ENCODE measurements around the gene RERE. TPM values are rescaled to one million over a fixed set of nuclear protein-coding genes. Genes with fewer than 3 reads are reported as not detected.

RERE gene
- total and polyA plus RNA-seq, 12 donors: 33.4 to 146 (median 72.7) TPM

DNA sequence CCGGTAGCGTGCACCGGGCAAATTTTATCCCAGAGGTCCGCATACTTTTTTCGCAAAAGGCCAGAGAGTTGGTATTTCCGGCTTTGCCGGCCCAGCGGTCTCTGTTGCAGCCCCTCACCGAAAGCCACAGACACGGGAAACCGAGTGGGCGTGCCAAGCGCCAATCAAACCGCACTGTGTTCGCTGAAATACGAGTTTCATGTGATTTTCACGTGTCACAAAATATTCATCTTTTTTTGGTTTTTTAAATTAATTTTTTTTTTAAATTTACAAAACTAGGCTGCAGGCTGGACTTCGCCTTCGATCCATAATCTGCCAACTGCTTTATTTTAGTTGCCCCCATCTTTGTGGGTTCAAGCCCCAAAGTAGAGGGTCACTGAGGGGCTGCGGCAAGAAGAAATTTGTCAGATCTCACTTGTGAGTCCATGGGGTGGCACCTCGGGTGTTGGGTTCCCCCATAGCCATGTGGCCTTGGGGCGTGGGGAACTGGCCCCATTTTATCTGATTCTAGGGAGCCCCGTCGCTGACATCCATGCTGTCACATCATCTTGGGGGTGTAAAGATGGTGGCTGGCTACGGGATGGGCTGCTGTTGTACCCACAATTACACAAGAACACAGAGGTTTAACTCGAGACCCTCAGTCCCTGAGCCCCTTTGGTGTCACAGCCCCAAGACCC is 478.8 kb downstream of the RERE start:
- H3K4me3 ChIP-seq: no peak overlapping the region
- H3K27ac ChIP-seq: no peak overlapping the region
- intact Hi-C loops (cut with DNase I): no loop called here
- H3K36me3 ChIP-seq (replicated peaks in 1 of 2): no peaks in the 10 kb centered on the region
- H3K27me3 ChIP-seq: no peaks in the 10 kb centered on the region
- H3K9me3 ChIP-seq (replicated peaks in 1 of 3): no peaks in the 10 kb centered on the region
- no peak for TF ChIP-seq CTCF (IDR thresholded peaks at IDR 0.05)
- TF ChIP-seq POLR2A (IDR thresholded peaks at IDR 0.05): no peak
- no peak for DNase-seq
- 93 to 96% (median 94%) methylated on average over 18 to 26 of the region's 26 CpGs for WGBS, 4 donors
- H3K4me1 ChIP-seq (replicated peaks in 1 of 2): peaks cover 6 to 9% of the 10 kb centered on the region in 2 donors

- Histone ChIP-seq H3K9me3 (replicated peaks in 1 of 3) (no peaks in the 10 kb centered on the region), H3K27me3 (no peaks in the 10 kb centered on the region), H3K4me1 (replicated peaks in 1 of 2) (peaks cover 2% of the 10 kb centered on the region in 2 donors), H3K27ac (no peak overlapping the region), H3K4me3 (no peak overlapping the region), H3K36me3 (replicated peaks in 1 of 2) (no peaks in the 10 kb centered on the region)
- intact Hi-C loops (cut with DNase I): no loop called here
- WGBS, 4 donors: 94 to 98% (median 96%) methylated on average over 13 to 25 of the region's 25 CpGs
- no peak for DNase-seq
- no peak for TF ChIP-seq POLR2A (IDR thresholded peaks at IDR 0.05)
- TF ChIP-seq CTCF (IDR thresholded peaks at IDR 0.05): no peak
Measured at GRCh38 chr1:8337776-8338525, 479.5 kb downstream of the RERE start.

GRCh38 chr1:8335246-8335645 is 482.2 kb downstream of the RERE start:
- H3K4me3 ChIP-seq: no peak overlapping the region
- no peaks in the 10 kb centered on the region for H3K9me3 ChIP-seq (replicated peaks in 1 of 3)
- H3K27me3 ChIP-seq: no peaks in the 10 kb centered on the region
- no peak overlapping the region for H3K27ac ChIP-seq
- WGBS, 4 donors: 96 to 100% (median 97%) methylated on average over 3 to 27 of the region's 27 CpGs
- TF ChIP-seq POLR2A (IDR thresholded peaks at IDR 0.05) (no peak), CTCF (IDR thresholded peaks at IDR 0.05) (no peak)
- no peaks in the 10 kb centered on the region for H3K36me3 ChIP-seq (replicated peaks in 1 of 2)
- no peaks in the 10 kb centered on the region for H3K4me1 ChIP-seq (replicated peaks in 1 of 2)
- no peak for DNase-seq
- intact Hi-C loops (cut with DNase I): no loop called here

DNA sequence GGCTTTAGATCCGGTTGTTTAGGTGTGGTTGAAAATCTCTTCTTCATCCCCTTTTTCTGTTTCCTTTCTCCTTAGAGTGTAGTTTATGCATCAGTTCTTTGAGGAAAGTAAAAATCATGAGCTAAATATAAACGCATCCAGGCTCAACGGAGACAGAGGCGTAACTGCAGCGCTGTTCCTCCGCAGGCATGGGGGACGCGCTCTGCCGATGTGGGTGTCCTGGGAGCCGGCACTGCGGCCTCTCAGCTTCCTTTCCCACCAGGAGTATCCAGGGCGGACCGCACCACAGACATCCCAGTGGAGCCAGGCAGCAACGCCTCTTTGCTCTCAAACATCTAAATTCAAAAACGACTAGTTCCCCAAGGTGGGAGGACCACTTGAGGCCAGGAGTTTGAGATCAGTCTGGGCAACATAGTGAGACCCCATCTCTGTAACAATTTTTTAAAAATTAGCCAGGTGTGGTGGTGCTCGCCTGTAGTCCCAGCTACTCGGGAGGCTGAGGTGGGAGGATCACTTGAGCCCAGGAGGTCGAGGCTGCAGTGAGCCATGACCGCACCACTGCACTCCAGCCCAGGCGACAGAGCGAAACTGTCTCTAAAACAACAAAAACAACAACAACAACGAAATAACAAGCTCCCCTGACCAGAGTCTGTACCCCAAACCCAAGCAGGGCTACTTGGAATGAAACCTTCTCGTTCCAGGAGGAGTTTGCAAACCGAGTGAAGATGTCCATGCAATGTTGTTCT is 483.2 kb downstream of the RERE start:
- DNase-seq: no peak
- intact Hi-C loops (cut with DNase I): no loop called here
- H3K4me3 ChIP-seq: no peak overlapping the region
- H3K27ac ChIP-seq: no peak overlapping the region
- 94 to 97% (median 94%) methylated on average over 23 to 24 of the region's 24 CpGs for WGBS, 4 donors
- no peaks in the 10 kb centered on the region for H3K4me1 ChIP-seq (replicated peaks in 1 of 2)
- no peaks in the 10 kb centered on the region for H3K27me3 ChIP-seq
- H3K9me3 ChIP-seq (replicated peaks in 1 of 3): no peaks in the 10 kb centered on the region
- TF ChIP-seq CTCF (IDR thresholded peaks at IDR 0.05) (no peak), POLR2A (IDR thresholded peaks at IDR 0.05) (no peak)
- no peaks in the 10 kb centered on the region for H3K36me3 ChIP-seq (replicated peaks in 1 of 2)

All from adrenal gland (tissue), 12 donors.